NCI-H2227 (cell line): ENCODE measurements around the gene SCAF4.
"Not testable (repeated sequence)": the region's sequence is repeated elsewhere in the genome, so short reads cannot be mapped to it uniquely, and the experiment has no call there.

Experiments
- DNase-seq: peaks from one replicate; lab custom pipeline; 2025; ENCODE audit not compliant: unreplicated experiment; lab: John Stamatoyannopoulos, UW

Gene SCAF4

GRCh38 chr21:31737586-31738397 lies 5.9 kb upstream of the SCAF4 start:
- not testable (repeated sequence) for DNase-seq

- no peak for DNase-seq
These were observed 3.6 kb upstream of the SCAF4 start for GRCh38 chr21:31735511-31735992.

GRCh38 chr21:31733551-31734149 lies 1.7 kb upstream of the SCAF4 start:
- no peak for DNase-seq

GRCh38 chr21:31732597-31733550 lies 956 bp upstream of the SCAF4 start:
- peak; percentile 53 for DNase-seq

GRCh38 chr21:31731056-31731856 lies 662 bp downstream of the SCAF4 start:
- peak; percentile 44 for DNase-seq

GRCh38 chr21:31730712-31731055 lies 1.2 kb downstream of the SCAF4 start:
- DNase-seq = no peak

GRCh38 chr21:31729622-31730343 lies 2.1 kb downstream of the SCAF4 start:
- DNase-seq = no peak

GRCh38 chr21:31728952-31729351 lies 3.0 kb downstream of the SCAF4 start:
- no peak for DNase-seq

GRCh38 chr21:31728191-31728590 lies 3.7 kb downstream of the SCAF4 start:
- no peak for DNase-seq

- DNase-seq = no peak
These were observed 4.7 kb downstream of the SCAF4 start for GRCh38 chr21:31727181-31727580.

- no peak for DNase-seq
These were observed 5.5 kb downstream of the SCAF4 start for GRCh38 chr21:31726407-31726806.

GRCh38 chr21:31725202-31725839 lies 6.6 kb downstream of the SCAF4 start:
- no peak for DNase-seq

- DNase-seq = no peak
These were observed 7.4 kb downstream of the SCAF4 start for GRCh38 chr21:31724552-31724951.

- DNase-seq = no peak
These were observed 10.5 kb downstream of the SCAF4 start for GRCh38 chr21:31721381-31721780.

- DNase-seq = no peak
These were observed 11.2 kb downstream of the SCAF4 start for GRCh38 chr21:31720739-31721138.

GRCh38 chr21:31720330-31720729 lies 11.6 kb downstream of the SCAF4 start:
- DNase-seq = no peak

GRCh38 chr21:31716106-31716505 lies 15.8 kb downstream of the SCAF4 start:
- DNase-seq = no peak

- DNase-seq = no peak
These were observed 17.1 kb downstream of the SCAF4 start for GRCh38 chr21:31714741-31715365.
